Measurements from ENCODE around the gene SKIC3. TPM values are rescaled to one million over a fixed set of nuclear protein-coding genes. Genes with fewer than 3 reads are reported as not detected.

Gene SKIC3
- total and polyA plus RNA-seq, 2 donors (not counting 1 experiment from before 2014, with no cell fraction given) = 24.9 to 75.4 TPM

GRCh38 chr5:95519151-95519550 is 35.6 kb downstream of the SKIC3 start:
- Histone ChIP-seq H3K9ac (ENCODE audit: low read length) (no peak overlapping the region), H3K4me1 (ENCODE audit: control insufficient read depth in 2 of 2, insufficient read depth in 2 of 2, low read length in 2 of 2) (no peaks in the 10 kb centered on the region), H2AFZ (ENCODE audit: insufficient read depth, low read depth, low read length, poor library complexity, severe bottlenecking) (no peak overlapping the region), H3K4me2 (replicated peaks; ENCODE audit: low read depth, low read length, poor library complexity, severe bottlenecking) (no peak overlapping the region), H3K79me2 (ENCODE audit: control insufficient read depth, insufficient read depth, low read length) (no peaks in the 10 kb centered on the region), H4K20me1 (ENCODE audit: control insufficient read depth, insufficient read depth, low read length, poor library complexity, severe bottlenecking) (no peaks in the 10 kb centered on the region), H3K36me3 (replicated peaks in 1 of 2; ENCODE audit: control extremely low read depth in 1 of 2, control insufficient read depth in 1 of 2, extremely low read depth in 1 of 2, insufficient read depth in 2 of 2, low read length in 1 of 2) (peaks cover 8 to 59% of the 10 kb centered on the region in 2 experiments), H3K9me3 (ENCODE audit: control extremely low read depth in 1 of 3, control insufficient read depth in 2 of 3, insufficient read depth in 1 of 3, low read length in 2 of 3) (no peaks in the 10 kb centered on the region), H3K27ac (ENCODE audit: low read length in 2 of 2) (no peak overlapping the region), H3K4me3 (ENCODE audit: control extremely low read depth in 1 of 5, extremely low read depth in 1 of 5, insufficient read depth in 1 of 5, low read depth in 2 of 5, low read length in 4 of 5) (no peak overlapping the region), H3K27me3 (replicated peaks in 1 of 4; ENCODE audit: control extremely low read depth in 1 of 4, control insufficient read depth in 3 of 4, insufficient read depth in 4 of 4, low read length in 3 of 4) (no peaks in the 10 kb centered on the region)
- H3K27me3 Mint-ChIP-seq = no peaks in the 10 kb centered on the region
- no peak for TF ChIP-seq EZH2 (IDR thresholded peaks at IDR 0.05; ENCODE audit: borderline replicate concordance, insufficient read depth, low read depth, low read length, poor library complexity, severe bottlenecking)
- TF ChIP-seq CTCF (IDR thresholded peaks at IDR 0.05) = no peak
- ATAC-seq (ENCODE audit: low read depth) = no peak
- no peaks in the 10 kb centered on the region for H3K9me3 Mint-ChIP-seq (ENCODE audit: insufficient read depth)
- intact Hi-C loops (cut with micrococcal nuclease) = no loop called here
- no peak for DNase-seq
- H3K27ac Mint-ChIP-seq = no peak overlapping the region
- WGBS (ENCODE audit: insufficient coverage) = no CpG with 5 or more reads among the region's 1 CpG
- no peaks in the 10 kb centered on the region for H3K4me1 Mint-ChIP-seq
- POLR2A ChIA-PET = no interaction called here
- CTCF ChIA-PET = interaction anchor here (0.6 kb wide), 1 partner anchor 1162 kb away, joined by 3 read pairs; no protein-coding TSS in a partner anchor
- no peak overlapping the region for H3K4me3 Mint-ChIP-seq

GRCh38 chr5:95518417-95518816 is 36.4 kb downstream of the SKIC3 start:
- Histone ChIP-seq H3K4me2 (replicated peaks; ENCODE audit: low read depth, low read length, poor library complexity, severe bottlenecking) (no peak overlapping the region), H3K9ac (ENCODE audit: low read length) (no peak overlapping the region), H3K79me2 (ENCODE audit: control insufficient read depth, insufficient read depth, low read length) (no peaks in the 10 kb centered on the region), H3K27ac (ENCODE audit: low read length in 2 of 2) (no peak overlapping the region), H3K36me3 (replicated peaks in 1 of 2; ENCODE audit: control extremely low read depth in 1 of 2, control insufficient read depth in 1 of 2, extremely low read depth in 1 of 2, insufficient read depth in 2 of 2, low read length in 1 of 2) (peaks cover 8 to 61% of the 10 kb centered on the region in 2 experiments), H4K20me1 (ENCODE audit: control insufficient read depth, insufficient read depth, low read length, poor library complexity, severe bottlenecking) (no peaks in the 10 kb centered on the region), H2AFZ (ENCODE audit: insufficient read depth, low read depth, low read length, poor library complexity, severe bottlenecking) (no peak overlapping the region), H3K4me1 (ENCODE audit: control insufficient read depth in 2 of 2, insufficient read depth in 2 of 2, low read length in 2 of 2) (no peaks in the 10 kb centered on the region), H3K4me3 (ENCODE audit: control extremely low read depth in 1 of 5, extremely low read depth in 1 of 5, insufficient read depth in 1 of 5, low read depth in 2 of 5, low read length in 4 of 5) (no peak overlapping the region), H3K27me3 (replicated peaks in 1 of 4; ENCODE audit: control extremely low read depth in 1 of 4, control insufficient read depth in 3 of 4, insufficient read depth in 4 of 4, low read length in 3 of 4) (no peaks in the 10 kb centered on the region), H3K9me3 (ENCODE audit: control extremely low read depth in 1 of 3, control insufficient read depth in 2 of 3, insufficient read depth in 1 of 3, low read length in 2 of 3) (no peaks in the 10 kb centered on the region)
- H3K4me1 Mint-ChIP-seq = no peaks in the 10 kb centered on the region
- DNase-seq (no peak), ATAC-seq (ENCODE audit: low read depth) (no peak)
- TF ChIP-seq CTCF (IDR thresholded peaks at IDR 0.05) = no peak
- TF ChIP-seq EZH2 (IDR thresholded peaks at IDR 0.05; ENCODE audit: borderline replicate concordance, insufficient read depth, low read depth, low read length, poor library complexity, severe bottlenecking) = no peak
- intact Hi-C loops (cut with micrococcal nuclease) = no loop called here
- CTCF ChIA-PET = no interaction called here
- no peak overlapping the region for H3K4me3 Mint-ChIP-seq
- no peak overlapping the region for H3K27ac Mint-ChIP-seq
- no peaks in the 10 kb centered on the region for H3K27me3 Mint-ChIP-seq
- no CpG with 5 or more reads among the region's 2 CpGs for WGBS (ENCODE audit: insufficient coverage)
- POLR2A ChIA-PET = no interaction called here
- H3K9me3 Mint-ChIP-seq (ENCODE audit: insufficient read depth) = no peaks in the 10 kb centered on the region
